Bronchial epithelial cell (primary cell): ENCODE data around the gene SEM1. TPM values are rescaled to one million over a fixed set of nuclear protein-coding genes. Genes with fewer than 3 reads are reported as not detected.
"Not testable (repeated sequence)": the region's sequence is repeated elsewhere in the genome, so short reads cannot be mapped to it uniquely, and the experiment has no call there.

ENCODE experiments used
- DNase-seq: peaks from one replicate; pipeline ENCODE4 v3.0.0-alpha.2; 2010; ENCODE audit warnings: low read depth
- FAIRE-seq: peaks from 2 replicates; lab custom pipeline; 2011; peaks lifted over from hg19 to GRCh38; lab: Jason Lieb, UNC
- H3K27me3 ChIP-seq: 2 replicates; pipeline ENCODE4 v1.5.1; 2011; ENCODE audit warnings: low read length; ENCODE audit not compliant: control insufficient read depth, insufficient read depth
- H3K36me3 ChIP-seq: 2 replicates; pipeline ENCODE4 v1.5.1; 2011; ENCODE audit warnings: low read length; ENCODE audit not compliant: control insufficient read depth, insufficient read depth
- H3K4me3 ChIP-seq: 2 replicates; pipeline ENCODE4 v1.5.1; 2011; ENCODE audit warnings: mild to moderate bottlenecking, low read depth, low read length, control low read depth
- total RNA-seq: library from RNA; depleted of rRNA; stranded (reverse); fragments of >200 nt; gene quantifications from 2 replicates; pipeline ENCODE4 v1.2.1, GENCODE V29; 2014
- TF ChIP-seq, protein P1 (sequence below): IDR thresholded peaks from 2 replicates; pipeline ENCODE4 v1.5.1; 2011; ENCODE audit warnings: mild to moderate bottlenecking, moderate library complexity, low read length, control low read depth, inconsistent platforms; ENCODE audit not compliant: insufficient read depth, severe bottlenecking

The SEM1 gene
- total RNA-seq, 1 donor from 2014 or later: 21.3 TPM

GRCh38 chr7:96699219-96699871, 10.3 kb downstream of the SEM1 start:
- TF ChIP-seq, protein P1, sequence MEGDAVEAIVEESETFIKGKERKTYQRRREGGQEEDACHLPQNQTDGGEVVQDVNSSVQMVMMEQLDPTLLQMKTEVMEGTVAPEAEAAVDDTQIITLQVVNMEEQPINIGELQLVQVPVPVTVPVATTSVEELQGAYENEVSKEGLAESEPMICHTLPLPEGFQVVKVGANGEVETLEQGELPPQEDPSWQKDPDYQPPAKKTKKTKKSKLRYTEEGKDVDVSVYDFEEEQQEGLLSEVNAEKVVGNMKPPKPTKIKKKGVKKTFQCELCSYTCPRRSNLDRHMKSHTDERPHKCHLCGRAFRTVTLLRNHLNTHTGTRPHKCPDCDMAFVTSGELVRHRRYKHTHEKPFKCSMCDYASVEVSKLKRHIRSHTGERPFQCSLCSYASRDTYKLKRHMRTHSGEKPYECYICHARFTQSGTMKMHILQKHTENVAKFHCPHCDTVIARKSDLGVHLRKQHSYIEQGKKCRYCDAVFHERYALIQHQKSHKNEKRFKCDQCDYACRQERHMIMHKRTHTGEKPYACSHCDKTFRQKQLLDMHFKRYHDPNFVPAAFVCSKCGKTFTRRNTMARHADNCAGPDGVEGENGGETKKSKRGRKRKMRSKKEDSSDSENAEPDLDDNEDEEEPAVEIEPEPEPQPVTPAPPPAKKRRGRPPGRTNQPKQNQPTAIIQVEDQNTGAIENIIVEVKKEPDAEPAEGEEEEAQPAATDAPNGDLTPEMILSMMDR: no peak
- no peaks in the 10 kb centered on the region for H3K27me3 ChIP-seq

GRCh38 chr7:96698449-96698848, 11.2 kb downstream of the SEM1 start:
- not testable (repeated sequence) for FAIRE-seq, H3K4me3 ChIP-seq, H3K27me3 ChIP-seq, H3K36me3 ChIP-seq, DNase-seq

More at GRCh38 chr7:96699219-96699871, 10.3 kb downstream of the SEM1 start:
- DNase-seq: no peak
- H3K36me3 ChIP-seq: no peaks in the 10 kb centered on the region
- no peak overlapping the region for H3K4me3 ChIP-seq
- FAIRE-seq: no peak

DNA sequence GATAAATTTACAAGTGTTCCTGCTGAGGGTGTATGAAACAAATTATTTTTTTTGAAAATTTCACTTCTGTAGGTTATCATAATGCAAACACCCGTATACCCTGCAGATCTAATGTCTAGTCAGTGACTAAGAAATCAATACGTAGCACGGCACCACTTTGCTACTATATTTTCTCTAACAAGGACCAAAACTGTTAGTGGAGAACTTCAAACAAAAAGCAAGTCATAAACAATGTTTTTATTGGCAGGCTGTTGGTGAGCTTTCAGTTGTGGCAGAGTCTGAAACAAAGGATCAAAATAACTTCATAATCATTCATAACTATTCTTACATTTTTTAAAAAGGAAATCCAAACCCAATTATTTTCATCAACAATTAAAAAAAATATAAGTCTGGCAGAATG, 11.8 kb downstream of the SEM1 start:
- H3K36me3 ChIP-seq: peaks cover 1% of the 10 kb centered on the region
- FAIRE-seq (no peak), DNase-seq (no peak)
- H3K27me3 ChIP-seq: no peaks in the 10 kb centered on the region
- H3K4me3 ChIP-seq: no peak overlapping the region
- TF ChIP-seq, protein P1: no peak

GRCh38 chr7:96695581-96695980, 14.1 kb downstream of the SEM1 start:
- no peak for FAIRE-seq

GRCh38 chr7:96694082-96694481, 15.6 kb downstream of the SEM1 start:
- TF ChIP-seq, protein P1: no peak
- Histone ChIP-seq H3K27me3 (no peaks in the 10 kb centered on the region), H3K4me3 (no peak overlapping the region), H3K36me3 (peaks cover 1% of the 10 kb centered on the region)
- FAIRE-seq: no peak
- DNase-seq: no peak

More at GRCh38 chr7:96695581-96695980, 14.1 kb downstream of the SEM1 start:
- Histone ChIP-seq H3K27me3 (no peaks in the 10 kb centered on the region), H3K4me3 (no peak overlapping the region), H3K36me3 (peaks cover 1% of the 10 kb centered on the region)
- TF ChIP-seq, protein P1: no peak
- no peak for DNase-seq

DNA sequence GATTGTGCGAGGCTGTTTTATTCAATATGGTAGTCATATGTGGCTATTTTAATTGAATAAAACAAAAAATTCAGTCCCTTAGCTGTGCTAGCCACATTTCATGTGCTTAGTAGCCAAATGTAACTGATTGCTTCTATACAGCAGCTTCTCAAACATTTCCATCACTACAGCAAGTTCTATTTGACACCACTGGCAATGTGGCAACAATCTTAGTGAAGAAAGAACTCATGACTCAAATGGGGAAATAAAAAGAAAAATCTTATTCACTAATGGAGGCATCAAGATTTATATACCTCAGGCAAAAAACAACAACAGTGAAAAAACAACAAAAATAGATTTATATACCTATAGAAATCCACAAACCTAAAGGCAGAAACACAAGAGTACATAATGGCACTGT, 17.9 kb downstream of the SEM1 start:
- FAIRE-seq (no peak), DNase-seq (no peak)
- H3K36me3 ChIP-seq: peaks cover 1% of the 10 kb centered on the region
- no peak overlapping the region for H3K4me3 ChIP-seq
- H3K27me3 ChIP-seq: no peaks in the 10 kb centered on the region
- TF ChIP-seq, protein P1: no peak
